ENCODE measurements around the gene LBHD2.

LBHD2 gene

GRCh38 chr14:103056322-103057027 is 27.5 kb upstream of the LBHD2 start:
- peaks cover 8 to 39% (median 25%) of the 10 kb centered on the region in 10 experiments; a peak in 18 of 20 replicates for H3K4me1 ChIP-seq
- peak overlapping the region in 10 of 11 experiments; percentile 61 to 74 (median 69); a peak in 19 of 22 replicates for H3K27ac ChIP-seq
- no peak for TF ChIP-seq Cebpa-rat (IDR thresholded peaks at IDR 0.05)
- peaks cover 0 to 42% (median 15%) of the 10 kb centered on the region in 11 experiments; a peak in 12 of 22 replicates for H4K20me1 ChIP-seq
- H3K9me3 ChIP-seq (replicated peaks in 1 of 11) = no peaks in the 10 kb centered on the region
- peaks cover 17 to 37% (median 26%) of the 10 kb centered on the region in 11 experiments for H3K27me3 ChIP-seq
- H3K9ac ChIP-seq = peak overlapping the region; percentile 69 to 85 (median 79)
- peak overlapping the region; percentile 73 to 93 (median 82) for H3K4me2 ChIP-seq
- no peaks in the 10 kb centered on the region for H3K36me3 ChIP-seq
- H3K4me3 ChIP-seq = peak overlapping the region; percentile 60 to 78 (median 70)

GRCh38 chr14:103057028-103057371 is 27.0 kb upstream of the LBHD2 start:
- no peaks in the 10 kb centered on the region for H3K9me3 ChIP-seq (replicated peaks in 1 of 11)
- peak overlapping the region; percentile 60 to 78 (median 70) for H3K4me3 ChIP-seq
- no peaks in the 10 kb centered on the region for H3K36me3 ChIP-seq
- H3K27me3 ChIP-seq = peaks cover 17 to 37% (median 26%) of the 10 kb centered on the region in 11 experiments
- peaks cover 0 to 36% (median 10%) of the 10 kb centered on the region in 11 experiments; a peak in 12 of 22 replicates for H4K20me1 ChIP-seq
- no peak for TF ChIP-seq Cebpa-rat (IDR thresholded peaks at IDR 0.05)
- peak overlapping the region; percentile 69 to 85 (median 79) for H3K9ac ChIP-seq
- H3K4me1 ChIP-seq = peaks cover 8 to 34% (median 25%) of the 10 kb centered on the region in 10 experiments; a peak in 17 of 20 replicates
- peak overlapping the region; percentile 73 to 93 (median 82) for H3K4me2 ChIP-seq
- H3K27ac ChIP-seq = peak overlapping the region in 10 of 11 experiments; percentile 61 to 74 (median 69); a peak in 19 of 22 replicates

- no peak for TF ChIP-seq Cebpa-rat (IDR thresholded peaks at IDR 0.05)
- Histone ChIP-seq H3K36me3 (no peaks in the 10 kb centered on the region), H3K27me3 (peaks cover 17 to 37% (median 26%) of the 10 kb centered on the region in 11 experiments), H4K20me1 (peaks cover 0 to 31% (median 8%) of the 10 kb centered on the region in 11 experiments; a peak in 10 of 22 replicates), H3K9ac (peak within 1 kb of the TSS; percentile 69 to 85 (median 79)), H3K4me3 (peak within 1 kb of the TSS; percentile 60 to 78 (median 70)), H3K9me3 (replicated peaks in 1 of 11) (no peaks in the 10 kb centered on the region), H3K27ac (peak within 1 kb of the TSS in 10 of 11 experiments; percentile 61 to 74 (median 69); a peak in 19 of 22 replicates), H3K4me1 (peaks cover 3 to 29% (median 22%) of the 10 kb centered on the region in 10 experiments; a peak in 17 of 20 replicates), H3K4me2 (peak within 1 kb of the TSS; percentile 73 to 93 (median 82))
Measured at GRCh38 chr14:103057372-103058163, 26.4 kb upstream of the LBHD2 start, which contains the start of gene CDC42BPB. CDC42BPB (minus strand) TSS chr14:103057549; CDS start chr14:103057173, 376 bp downstream.

GRCh38 chr14:103058164-103059055 is 25.6 kb upstream of the LBHD2 start:
- no peaks in the 10 kb centered on the region for H3K9me3 ChIP-seq (replicated peaks in 1 of 11)
- peak overlapping the region in 2 of 10 experiments; percentile 24 to 28; a peak in 1 of 20 replicates for H3K4me3 ChIP-seq
- peak overlapping the region in 10 of 11 experiments; percentile 22 to 62 (median 47); a peak in 12 of 22 replicates for H3K4me2 ChIP-seq
- peak overlapping the region in 2 of 11 experiments; percentile 13 to 24; a peak in 3 of 22 replicates for H3K9ac ChIP-seq
- peaks cover 17 to 37% (median 26%) of the 10 kb centered on the region in 11 experiments for H3K27me3 ChIP-seq
- no peaks in the 10 kb centered on the region for H3K36me3 ChIP-seq
- peaks cover 0 to 27% (median 20%) of the 10 kb centered on the region in 10 experiments; a peak in 16 of 20 replicates for H3K4me1 ChIP-seq
- no peak overlapping the region for H3K27ac ChIP-seq
- no peak for TF ChIP-seq Cebpa-rat (IDR thresholded peaks at IDR 0.05)
- peaks cover 0 to 24% (median 8%) of the 10 kb centered on the region in 11 experiments; a peak in 10 of 22 replicates for H4K20me1 ChIP-seq

- H3K4me2 ChIP-seq = no peak overlapping the region
- H3K27me3 ChIP-seq = peaks cover 17 to 37% (median 26%) of the 10 kb centered on the region in 11 experiments
- no peak for TF ChIP-seq Cebpa-rat (IDR thresholded peaks at IDR 0.05)
- peaks cover 0 to 27% (median 20%) of the 10 kb centered on the region in 10 experiments; a peak in 16 of 20 replicates for H3K4me1 ChIP-seq
- peaks cover 0 to 17% (median 8%) of the 10 kb centered on the region in 11 experiments; a peak in 10 of 22 replicates for H4K20me1 ChIP-seq
- no peaks in the 10 kb centered on the region for H3K9me3 ChIP-seq (replicated peaks in 1 of 11)
- H3K4me3 ChIP-seq = no peak overlapping the region
- no peak overlapping the region for H3K9ac ChIP-seq
- no peaks in the 10 kb centered on the region for H3K36me3 ChIP-seq
- H3K27ac ChIP-seq = no peak overlapping the region
Measured at GRCh38 chr14:103059556-103059955, 24.5 kb upstream of the LBHD2 start.

GRCh38 chr14:103061482-103061976 is 22.5 kb upstream of the LBHD2 start:
- Histone ChIP-seq H3K9ac (no peak overlapping the region), H3K4me2 (no peak overlapping the region), H3K27ac (no peak overlapping the region), H3K4me3 (no peak overlapping the region), H3K27me3 (peaks cover 17 to 26% (median 22%) of the 10 kb centered on the region in 11 experiments), H4K20me1 (no peaks in the 10 kb centered on the region), H3K4me1 (peaks cover 0 to 10% (median 5%) of the 10 kb centered on the region in 10 experiments; a peak in 11 of 20 replicates), H3K9me3 (replicated peaks in 1 of 11) (no peaks in the 10 kb centered on the region), H3K36me3 (no peaks in the 10 kb centered on the region)
- TF ChIP-seq Cebpa-rat (IDR thresholded peaks at IDR 0.05) = no peak

- no peaks in the 10 kb centered on the region for H4K20me1 ChIP-seq
- H3K9me3 ChIP-seq (replicated peaks in 1 of 11) = no peaks in the 10 kb centered on the region
- H3K27me3 ChIP-seq = no peaks in the 10 kb centered on the region
- H3K4me2 ChIP-seq = no peak overlapping the region
- no peak overlapping the region for H3K27ac ChIP-seq
- no peak overlapping the region for H3K4me3 ChIP-seq
- no peak overlapping the region for H3K9ac ChIP-seq
- peaks cover 0 to 23% (median 0%) of the 10 kb centered on the region in 10 experiments; a peak in 6 of 20 replicates for H3K4me1 ChIP-seq
- TF ChIP-seq Cebpa-rat (IDR thresholded peaks at IDR 0.05) = no peak
- H3K36me3 ChIP-seq = no peaks in the 10 kb centered on the region
Measured at GRCh38 chr14:103064436-103064835, 19.6 kb upstream of the LBHD2 start.

- Histone ChIP-seq H3K4me2 (no peak overlapping the region), H3K27ac (no peak overlapping the region)
Measured at GRCh38 chr14:103064978-103065377, 19.0 kb upstream of the LBHD2 start.

More at GRCh38 chr14:103064978-103065377, 19.0 kb upstream of the LBHD2 start:
- no peaks in the 10 kb centered on the region for H3K27me3 ChIP-seq
- H4K20me1 ChIP-seq = no peaks in the 10 kb centered on the region
- peaks cover 0 to 23% (median 0%) of the 10 kb centered on the region in 10 experiments; a peak in 6 of 20 replicates for H3K4me1 ChIP-seq
- no peaks in the 10 kb centered on the region for H3K36me3 ChIP-seq
- no peak overlapping the region for H3K4me3 ChIP-seq
- TF ChIP-seq Cebpa-rat (IDR thresholded peaks at IDR 0.05) = no peak
- no peak overlapping the region for H3K9ac ChIP-seq
- no peaks in the 10 kb centered on the region for H3K9me3 ChIP-seq (replicated peaks in 1 of 11)

Data from BLaER1 treated with 17β-estradiol and CSF1 and Interleukin-3, amounts not matched to agents 10 nM and 100 nM (cell line).